ENCODE results near the gene WDR20.

Gene WDR20

GRCh38 chr14:102139286-102140026, at the start of gene WDR20:
TSS of gene WDR20 (plus strand) at chr14:102139897. CDS start at chr14:102139924, 27 bp downstream.
- peak; percentile 88 for DNase-seq (ENCODE audit: extremely low read depth, low read depth)
- TF ChIP-seq, protein P1, sequence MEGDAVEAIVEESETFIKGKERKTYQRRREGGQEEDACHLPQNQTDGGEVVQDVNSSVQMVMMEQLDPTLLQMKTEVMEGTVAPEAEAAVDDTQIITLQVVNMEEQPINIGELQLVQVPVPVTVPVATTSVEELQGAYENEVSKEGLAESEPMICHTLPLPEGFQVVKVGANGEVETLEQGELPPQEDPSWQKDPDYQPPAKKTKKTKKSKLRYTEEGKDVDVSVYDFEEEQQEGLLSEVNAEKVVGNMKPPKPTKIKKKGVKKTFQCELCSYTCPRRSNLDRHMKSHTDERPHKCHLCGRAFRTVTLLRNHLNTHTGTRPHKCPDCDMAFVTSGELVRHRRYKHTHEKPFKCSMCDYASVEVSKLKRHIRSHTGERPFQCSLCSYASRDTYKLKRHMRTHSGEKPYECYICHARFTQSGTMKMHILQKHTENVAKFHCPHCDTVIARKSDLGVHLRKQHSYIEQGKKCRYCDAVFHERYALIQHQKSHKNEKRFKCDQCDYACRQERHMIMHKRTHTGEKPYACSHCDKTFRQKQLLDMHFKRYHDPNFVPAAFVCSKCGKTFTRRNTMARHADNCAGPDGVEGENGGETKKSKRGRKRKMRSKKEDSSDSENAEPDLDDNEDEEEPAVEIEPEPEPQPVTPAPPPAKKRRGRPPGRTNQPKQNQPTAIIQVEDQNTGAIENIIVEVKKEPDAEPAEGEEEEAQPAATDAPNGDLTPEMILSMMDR (IDR thresholded peaks at IDR 0.05; ENCODE audit: low read depth, low read length, missing control alignments): no peak
- peak within 1 kb of the TSS; percentile 95 for H3K4me3 ChIP-seq (replicated peaks; ENCODE audit: low read depth, low read length)

- TF ChIP-seq, protein P1 (IDR thresholded peaks at IDR 0.05; ENCODE audit: low read depth, low read length, missing control alignments): no peak
- H3K4me3 ChIP-seq (replicated peaks; ENCODE audit: low read depth, low read length): no peak overlapping the region
- DNase-seq (ENCODE audit: extremely low read depth, low read depth): no peak
These were observed 49.0 kb upstream of the WDR20 start for GRCh38 chr14:102090713-102091112.

GRCh38 chr14:102092806-102093205, 46.9 kb upstream of the WDR20 start:
- TF ChIP-seq, protein P1 (IDR thresholded peaks at IDR 0.05; ENCODE audit: low read depth, low read length, missing control alignments): no peak
- H3K4me3 ChIP-seq (replicated peaks; ENCODE audit: low read depth, low read length): no peak overlapping the region
- DNase-seq (ENCODE audit: extremely low read depth, low read depth): no peak

DNA sequence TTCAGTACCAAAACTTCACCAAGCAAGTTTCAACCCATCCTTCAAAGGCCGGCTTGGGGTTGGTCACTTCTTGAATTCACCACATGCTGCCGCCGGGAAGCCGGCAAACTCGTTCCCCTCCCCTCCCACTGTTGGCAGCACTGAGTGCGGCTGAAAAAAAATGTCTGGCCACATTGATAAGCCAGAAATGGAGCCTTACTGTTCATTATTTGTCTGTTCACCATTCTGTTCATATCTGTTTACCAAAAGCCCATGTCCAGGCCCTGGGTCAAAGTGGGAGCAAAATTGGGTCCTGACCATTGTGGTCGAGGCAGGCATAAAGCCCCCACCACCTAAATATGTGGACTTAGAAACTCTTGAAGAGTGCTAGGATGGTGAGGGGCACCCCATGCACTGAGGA, 45.6 kb upstream of the WDR20 start:
- TF ChIP-seq, protein P1 (IDR thresholded peaks at IDR 0.05; ENCODE audit: low read depth, low read length, missing control alignments): no peak
- no peak overlapping the region for H3K4me3 ChIP-seq (replicated peaks; ENCODE audit: low read depth, low read length)
- DNase-seq (ENCODE audit: extremely low read depth, low read depth): no peak

DNA sequence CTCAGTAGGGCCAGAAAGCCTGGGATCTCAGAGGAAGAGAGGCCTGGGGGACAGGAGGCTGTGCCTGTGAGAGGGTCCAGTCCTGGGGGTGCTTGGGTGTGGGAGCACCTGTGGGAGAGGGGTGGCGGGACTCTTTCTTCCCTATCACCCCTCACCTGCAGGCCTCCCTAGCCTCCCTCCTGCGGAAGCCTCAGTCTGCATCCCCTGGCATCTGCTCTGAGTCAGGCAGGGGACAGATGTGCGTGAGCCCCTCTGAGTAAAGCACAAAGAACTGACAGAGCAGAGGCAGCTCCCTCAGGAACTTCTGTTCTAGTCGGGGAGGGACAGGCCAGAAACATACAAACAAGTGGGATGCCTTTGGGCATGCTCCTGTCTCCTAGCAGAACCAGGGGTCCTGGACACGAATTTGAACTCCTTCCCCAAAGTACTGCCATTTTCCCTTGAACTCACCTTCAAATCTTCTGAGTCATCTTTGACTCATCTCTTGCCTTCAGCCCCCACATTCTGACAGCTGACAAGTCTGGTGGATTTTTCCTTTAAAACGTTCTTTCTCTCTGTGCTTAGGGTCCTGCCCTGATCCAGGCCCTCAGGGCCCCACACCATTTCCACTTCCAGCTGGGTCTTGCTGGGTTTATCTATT, 44.3 kb upstream of the WDR20 start:
- no peak overlapping the region for H3K4me3 ChIP-seq (replicated peaks; ENCODE audit: low read depth, low read length)
- no peak for DNase-seq (ENCODE audit: extremely low read depth, low read depth)
- TF ChIP-seq, protein P1 (IDR thresholded peaks at IDR 0.05; ENCODE audit: low read depth, low read length, missing control alignments): no peak

DNA sequence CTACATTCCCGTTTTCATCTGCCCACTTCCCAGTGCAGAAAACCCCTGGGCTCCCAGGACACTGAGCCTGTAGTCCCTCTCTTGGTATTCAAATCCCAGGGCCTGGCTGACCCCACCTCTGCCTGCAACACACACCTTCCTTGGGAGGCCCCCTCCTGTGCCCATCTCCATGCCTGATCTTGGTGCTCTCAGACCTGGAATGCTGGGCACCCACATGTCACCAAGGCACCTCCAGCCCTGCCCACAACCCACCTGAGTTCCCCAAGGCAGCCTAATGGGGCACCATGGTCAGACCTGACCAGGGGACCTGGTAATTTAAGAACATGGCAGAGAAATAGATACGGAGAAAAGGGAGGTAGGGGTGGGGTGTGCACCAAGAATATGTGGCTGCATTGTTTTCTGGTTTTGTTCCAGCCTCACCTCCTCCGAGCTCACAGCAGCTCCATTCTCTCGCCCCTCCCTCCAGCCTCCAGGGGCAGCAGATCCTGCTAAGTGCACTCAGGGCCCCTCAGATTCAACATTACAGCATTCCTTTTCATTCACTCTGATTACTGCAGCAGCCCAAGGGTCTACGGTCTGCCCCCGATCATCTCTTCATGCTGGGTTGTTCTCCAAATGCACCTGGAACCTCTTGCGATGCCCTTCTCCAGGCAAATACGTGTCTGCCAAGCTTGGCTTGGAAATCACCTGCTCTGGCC, 43.7 kb upstream of the WDR20 start:
- TF ChIP-seq, protein P1 (IDR thresholded peaks at IDR 0.05; ENCODE audit: low read depth, low read length, missing control alignments): no peak
- H3K4me3 ChIP-seq (replicated peaks; ENCODE audit: low read depth, low read length): no peak overlapping the region
- DNase-seq (ENCODE audit: extremely low read depth, low read depth): no peak
